ENCODE results near the gene CST9.

- no peak for TF ChIP-seq CTCF (IDR thresholded peaks at IDR 0.05; ENCODE audit: low read depth, low read length, poor library complexity, severe bottlenecking)
- TF ChIP-seq EZH2phosphoT487 (IDR thresholded peaks at IDR 0.05; ENCODE audit: borderline replicate concordance, low read length): no peak
These were observed 3.9 kb upstream of the CST9 start for GRCh38 chr20:23609486-23610109.

Measured in DOHH2 (cell line).